HG02970 (cell line): Measurements from ENCODE around the gene SFPQ.
"Not testable (repeated sequence)": the region's sequence is repeated elsewhere in the genome, so short reads cannot be mapped to it uniquely, and the experiment has no call there.

Experiments used
- ATAC-seq: cut with Tn5 transposase; IDR thresholded peaks from one replicate; pipeline ENCODE4 v1.9.1; 2021; ENCODE audit warnings: mild to moderate bottlenecking, moderate library complexity, moderate number of reproducible peaks; ENCODE audit not compliant: unreplicated experiment, low FRiP score

Gene SFPQ

GRCh38 chr1:35145892-35146549 is 46.9 kb downstream of the SFPQ start:
- not testable (repeated sequence) for ATAC-seq

DNA sequence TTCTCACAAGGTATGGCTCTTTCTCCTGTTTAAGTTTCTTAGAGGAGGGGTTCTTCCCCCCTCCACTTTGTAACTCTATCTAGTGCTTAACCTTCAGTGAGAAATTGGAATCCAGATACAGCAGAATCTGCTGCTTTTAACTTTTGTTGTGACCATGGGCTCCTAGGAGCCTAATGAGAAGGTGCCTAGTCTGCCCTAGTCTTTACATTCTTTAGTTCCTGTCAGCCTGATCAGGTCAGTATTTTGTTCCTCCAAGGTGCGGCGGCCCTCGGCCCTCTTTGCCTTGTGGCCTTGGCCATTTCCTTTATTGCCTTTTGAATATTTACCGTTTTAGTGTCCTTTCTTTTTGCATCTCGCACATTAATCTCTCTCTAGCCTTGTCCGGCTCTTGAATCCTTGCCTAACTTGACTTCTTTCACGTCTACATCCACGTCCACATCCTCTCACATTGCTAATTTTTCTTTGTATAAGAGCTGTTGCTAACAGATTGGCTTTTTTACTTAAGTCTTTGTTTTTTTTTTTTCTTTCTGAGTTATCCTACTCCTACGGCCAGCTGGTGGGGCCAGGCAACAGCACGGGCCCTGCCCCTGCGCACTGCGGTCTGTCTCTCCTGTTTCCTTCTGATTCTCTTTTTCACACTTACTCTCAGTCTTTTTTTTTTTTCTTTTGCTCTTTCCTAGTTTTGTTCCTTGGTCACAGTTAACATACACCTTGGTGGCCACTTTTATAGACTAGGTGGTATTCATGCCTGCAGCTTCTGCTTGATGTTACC is 49.0 kb downstream of the SFPQ start:
- no peak for ATAC-seq

- ATAC-seq, result not testable (repeated sequence)
Observed at GRCh38 chr1:35142728-35143127, 50.2 kb downstream of the SFPQ start.

GRCh38 chr1:35142294-35142693 is 50.7 kb downstream of the SFPQ start:
- ATAC-seq, result not testable (repeated sequence)

DNA sequence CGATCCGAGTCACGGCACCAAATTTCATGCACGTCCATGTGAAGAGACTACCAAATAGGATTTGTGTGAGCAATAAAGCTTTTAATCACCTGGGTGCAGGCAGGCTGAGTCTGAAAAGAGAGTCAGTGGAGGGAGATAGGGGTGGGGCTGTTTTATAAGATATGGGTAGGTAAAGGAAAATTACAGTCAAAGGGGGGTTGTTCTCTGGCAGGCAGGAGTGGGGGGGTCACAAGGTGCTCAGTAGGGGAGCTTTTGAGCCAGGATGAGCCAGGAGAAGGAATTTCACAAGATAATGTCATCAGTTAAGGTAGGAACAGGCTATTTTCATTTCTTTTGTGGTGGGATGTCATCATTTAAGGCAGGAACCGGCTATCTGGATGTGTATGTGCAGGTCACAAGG is 55.4 kb downstream of the SFPQ start:
- not testable (repeated sequence) for ATAC-seq

- ATAC-seq, result no peak
Observed at GRCh38 chr1:35136780-35137179, 56.2 kb downstream of the SFPQ start.
